Measurements from ENCODE around the gene C19orf12.

The C19orf12 gene

DNA sequence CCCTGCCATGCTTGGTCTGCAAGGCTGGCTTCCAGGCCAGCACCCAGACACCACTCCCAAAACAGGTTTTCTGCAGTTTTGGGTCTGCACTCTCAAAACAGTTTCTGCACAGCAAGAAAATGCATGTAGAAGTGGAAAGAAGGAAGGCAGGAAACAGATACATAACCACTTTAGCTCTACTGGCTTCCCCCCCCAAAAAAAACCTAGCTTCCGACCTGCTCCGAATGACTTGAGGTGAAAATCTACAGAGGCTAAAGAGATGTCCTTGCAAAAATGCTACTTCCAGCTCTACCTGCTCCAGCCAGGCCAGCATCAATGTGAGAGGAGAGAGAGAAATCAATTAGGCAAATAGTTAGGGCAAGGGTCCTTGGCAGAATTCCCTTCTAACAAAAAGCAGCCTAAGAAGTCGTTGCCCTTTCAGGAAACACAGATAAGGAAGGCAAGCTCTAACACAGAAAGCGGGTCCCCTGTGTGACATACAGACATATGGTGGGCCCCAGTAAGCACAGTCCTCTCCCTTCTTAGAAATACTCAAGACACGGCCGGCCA, 3.4 kb downstream of the C19orf12 start:
- TF ChIP-seq FOXM1 (IDR thresholded peaks at IDR 0.05; ENCODE audit: borderline replicate concordance, low read depth) (no peak), EP300 (IDR thresholded peaks at IDR 0.05; ENCODE audit: borderline replicate concordance) (no peak), CREB1 (IDR thresholded peaks at IDR 0.05; ENCODE audit: low read depth) (no peak), NFIC (IDR thresholded peaks at IDR 0.05) (no peak), TCF12 (IDR thresholded peaks at IDR 0.05; ENCODE audit: low read depth) (no peak), ZBTB7A (IDR thresholded peaks at IDR 0.05; ENCODE audit: low read depth) (no peak), TEAD4 (IDR thresholded peaks at IDR 0.05) (no peak), TAF1 (IDR thresholded peaks at IDR 0.05; ENCODE audit: low read depth) (no peak), RAD21 (IDR thresholded peaks at IDR 0.05; ENCODE audit: low read depth) (no peak), CEBPB (IDR thresholded peaks at IDR 0.05) (no peak), YY1 (IDR thresholded peaks at IDR 0.05; ENCODE audit: low read depth) (no peak), EGR1 (IDR thresholded peaks at IDR 0.05) (no peak)
- TF ChIP-seq, protein P1, sequence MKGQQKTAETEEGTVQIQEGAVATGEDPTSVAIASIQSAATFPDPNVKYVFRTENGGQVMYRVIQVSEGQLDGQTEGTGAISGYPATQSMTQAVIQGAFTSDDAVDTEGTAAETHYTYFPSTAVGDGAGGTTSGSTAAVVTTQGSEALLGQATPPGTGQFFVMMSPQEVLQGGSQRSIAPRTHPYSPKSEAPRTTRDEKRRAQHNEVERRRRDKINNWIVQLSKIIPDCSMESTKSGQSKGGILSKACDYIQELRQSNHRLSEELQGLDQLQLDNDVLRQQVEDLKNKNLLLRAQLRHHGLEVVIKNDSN (IDR thresholded peaks at IDR 0.05), result no peak
- TF ChIP-seq, protein P2, sequence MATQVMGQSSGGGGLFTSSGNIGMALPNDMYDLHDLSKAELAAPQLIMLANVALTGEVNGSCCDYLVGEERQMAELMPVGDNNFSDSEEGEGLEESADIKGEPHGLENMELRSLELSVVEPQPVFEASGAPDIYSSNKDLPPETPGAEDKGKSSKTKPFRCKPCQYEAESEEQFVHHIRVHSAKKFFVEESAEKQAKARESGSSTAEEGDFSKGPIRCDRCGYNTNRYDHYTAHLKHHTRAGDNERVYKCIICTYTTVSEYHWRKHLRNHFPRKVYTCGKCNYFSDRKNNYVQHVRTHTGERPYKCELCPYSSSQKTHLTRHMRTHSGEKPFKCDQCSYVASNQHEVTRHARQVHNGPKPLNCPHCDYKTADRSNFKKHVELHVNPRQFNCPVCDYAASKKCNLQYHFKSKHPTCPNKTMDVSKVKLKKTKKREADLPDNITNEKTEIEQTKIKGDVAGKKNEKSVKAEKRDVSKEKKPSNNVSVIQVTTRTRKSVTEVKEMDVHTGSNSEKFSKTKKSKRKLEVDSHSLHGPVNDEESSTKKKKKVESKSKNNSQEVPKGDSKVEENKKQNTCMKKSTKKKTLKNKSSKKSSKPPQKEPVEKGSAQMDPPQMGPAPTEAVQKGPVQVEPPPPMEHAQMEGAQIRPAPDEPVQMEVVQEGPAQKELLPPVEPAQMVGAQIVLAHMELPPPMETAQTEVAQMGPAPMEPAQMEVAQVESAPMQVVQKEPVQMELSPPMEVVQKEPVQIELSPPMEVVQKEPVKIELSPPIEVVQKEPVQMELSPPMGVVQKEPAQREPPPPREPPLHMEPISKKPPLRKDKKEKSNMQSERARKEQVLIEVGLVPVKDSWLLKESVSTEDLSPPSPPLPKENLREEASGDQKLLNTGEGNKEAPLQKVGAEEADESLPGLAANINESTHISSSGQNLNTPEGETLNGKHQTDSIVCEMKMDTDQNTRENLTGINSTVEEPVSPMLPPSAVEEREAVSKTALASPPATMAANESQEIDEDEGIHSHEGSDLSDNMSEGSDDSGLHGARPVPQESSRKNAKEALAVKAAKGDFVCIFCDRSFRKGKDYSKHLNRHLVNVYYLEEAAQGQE (IDR thresholded peaks at IDR 0.05; ENCODE audit: low read depth), result no peak
- TF ChIP-seq, protein P3, sequence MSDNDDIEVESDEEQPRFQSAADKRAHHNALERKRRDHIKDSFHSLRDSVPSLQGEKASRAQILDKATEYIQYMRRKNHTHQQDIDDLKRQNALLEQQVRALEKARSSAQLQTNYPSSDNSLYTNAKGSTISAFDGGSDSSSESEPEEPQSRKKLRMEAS (IDR thresholded peaks at IDR 0.05), result no peak

DNA sequence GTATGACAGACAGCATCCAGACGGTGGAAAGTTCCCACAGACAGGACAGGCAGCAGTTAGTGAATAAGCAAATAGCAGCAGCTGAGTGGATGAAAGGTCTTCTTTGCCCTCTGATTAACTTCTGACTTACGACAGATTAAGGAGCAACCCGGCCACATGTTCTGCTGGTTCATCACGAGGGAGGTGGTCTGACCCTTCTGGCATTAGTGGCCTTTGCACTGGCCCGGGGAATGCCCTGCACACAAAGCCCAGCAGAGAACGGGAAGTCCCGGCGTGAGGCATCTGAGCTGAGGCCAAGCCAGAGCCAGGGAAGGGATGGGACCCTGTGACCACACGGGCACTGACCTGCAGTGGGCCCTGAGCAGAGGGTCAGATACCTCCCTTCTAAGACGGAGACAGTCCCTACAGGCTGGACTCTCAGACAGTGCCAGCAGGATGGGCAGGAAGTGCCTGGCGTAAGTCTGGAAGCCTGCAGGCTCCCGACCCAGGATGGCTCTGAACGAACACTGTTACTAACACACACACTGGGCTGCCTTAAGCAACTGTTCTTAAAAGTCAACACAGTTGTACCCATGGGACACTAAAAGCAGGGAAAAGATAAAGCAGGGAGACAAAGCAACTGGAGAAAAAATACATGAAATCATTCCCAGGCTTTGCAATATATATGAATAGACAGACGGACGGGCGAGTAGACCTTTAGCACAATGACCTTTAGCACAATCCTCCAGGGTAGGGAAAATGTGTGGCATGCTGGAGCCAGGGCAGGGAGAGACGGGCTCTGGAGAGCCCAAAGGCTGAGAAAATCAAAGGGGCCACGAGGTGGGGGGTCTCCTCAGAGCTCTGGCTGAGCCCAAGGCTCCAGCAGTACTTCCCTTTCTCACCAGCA, 6.3 kb downstream of the C19orf12 start:
- no peak for TF ChIP-seq FOXM1 (IDR thresholded peaks at IDR 0.05; ENCODE audit: borderline replicate concordance, low read depth)
- TF ChIP-seq, protein P2 (IDR thresholded peaks at IDR 0.05; ENCODE audit: low read depth), result no peak
- no peak for TF ChIP-seq TAF1 (IDR thresholded peaks at IDR 0.05; ENCODE audit: low read depth)
- TF ChIP-seq, protein P1 (IDR thresholded peaks at IDR 0.05), result no peak
- no peak for TF ChIP-seq RAD21 (IDR thresholded peaks at IDR 0.05; ENCODE audit: low read depth)
- TF ChIP-seq EP300 (IDR thresholded peaks at IDR 0.05; ENCODE audit: borderline replicate concordance), result no peak
- TF ChIP-seq, protein P3 (IDR thresholded peaks at IDR 0.05), result no peak
- TF ChIP-seq TEAD4 (IDR thresholded peaks at IDR 0.05), result no peak
- no peak for TF ChIP-seq EGR1 (IDR thresholded peaks at IDR 0.05)
- TF ChIP-seq CREB1 (IDR thresholded peaks at IDR 0.05; ENCODE audit: low read depth), result no peak
- no peak for TF ChIP-seq CEBPB (IDR thresholded peaks at IDR 0.05)
- TF ChIP-seq TCF12 (IDR thresholded peaks at IDR 0.05; ENCODE audit: low read depth), result no peak
- no peak for TF ChIP-seq YY1 (IDR thresholded peaks at IDR 0.05; ENCODE audit: low read depth)
- no peak for TF ChIP-seq NFIC (IDR thresholded peaks at IDR 0.05)
- TF ChIP-seq ZBTB7A (IDR thresholded peaks at IDR 0.05; ENCODE audit: low read depth), result no peak

DNA sequence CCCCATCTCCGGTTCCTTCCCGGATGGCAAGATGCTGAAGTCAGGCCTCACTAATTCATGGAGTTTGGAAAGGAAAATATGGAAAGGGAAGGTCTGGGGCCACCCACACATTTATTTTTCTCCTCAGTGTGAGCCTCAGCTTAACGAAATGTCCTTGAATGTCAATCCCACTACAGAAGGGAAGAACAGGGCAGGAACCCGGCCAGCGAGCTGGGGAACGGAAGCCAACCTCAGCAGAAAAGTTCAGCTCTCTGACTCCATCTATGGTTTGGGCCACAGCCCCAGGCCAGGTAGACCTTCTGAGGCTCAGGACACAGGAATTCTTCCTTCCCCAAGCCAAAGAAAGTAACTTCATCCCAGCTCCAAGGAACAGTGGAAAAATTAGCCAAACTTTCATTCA, 8.4 kb downstream of the C19orf12 start:
- TF ChIP-seq CREB1 (IDR thresholded peaks at IDR 0.05; ENCODE audit: low read depth) (no peak), RAD21 (IDR thresholded peaks at IDR 0.05; ENCODE audit: low read depth) (no peak), TCF12 (IDR thresholded peaks at IDR 0.05; ENCODE audit: low read depth) (no peak), ZBTB7A (IDR thresholded peaks at IDR 0.05; ENCODE audit: low read depth) (no peak), CEBPB (IDR thresholded peaks at IDR 0.05) (no peak), TAF1 (IDR thresholded peaks at IDR 0.05; ENCODE audit: low read depth) (no peak), NFIC (IDR thresholded peaks at IDR 0.05) (no peak), TEAD4 (IDR thresholded peaks at IDR 0.05) (no peak), YY1 (IDR thresholded peaks at IDR 0.05; ENCODE audit: low read depth) (no peak), EP300 (IDR thresholded peaks at IDR 0.05; ENCODE audit: borderline replicate concordance) (no peak)
- TF ChIP-seq, protein P3 (IDR thresholded peaks at IDR 0.05), result no peak
- TF ChIP-seq, protein P1 (IDR thresholded peaks at IDR 0.05), result no peak
- TF ChIP-seq, protein P2 (IDR thresholded peaks at IDR 0.05; ENCODE audit: low read depth), result no peak

Measured in Ishikawa (cell line).